H9 (cell line): ENCODE measurements around the gene ZFYVE19. TPM values are rescaled to one million over a fixed set of nuclear protein-coding genes. Genes with fewer than 3 reads are reported as not detected.

Experiments used
- DNase-seq: peaks from one replicate; pipeline ENCODE4 v3.0.0-alpha.2; 2017
- H2AFZ ChIP-seq: one replicate; pipeline ENCODE4 v1.6.1; 2013; ENCODE audit warnings: mild to moderate bottlenecking, low read length, control low read depth, moderate library complexity
- H2AK5ac ChIP-seq: 2 replicates; pipeline ENCODE4 v1.6.1; 2013; ENCODE audit warnings: low read length, control low read depth, mixed read lengths; ENCODE audit not compliant: insufficient read length
- H2BK120ac ChIP-seq: one replicate; pipeline ENCODE4 v1.6.1; 2013; ENCODE audit warnings: low read depth, mild to moderate bottlenecking, low read length, control low read depth, inconsistent platforms; ENCODE audit not compliant: poor library complexity, severe bottlenecking
- H2BK12ac ChIP-seq: 2 replicates; pipeline ENCODE4 v1.6.1; 2013; ENCODE audit warnings: low read length, control low read depth, mixed read lengths, low read depth; ENCODE audit not compliant: insufficient read length
- H2BK15ac ChIP-seq: 2 replicates; pipeline ENCODE4 v1.6.1; 2013; ENCODE audit warnings: low read depth, low read length, control low read depth
- H2BK20ac ChIP-seq: one replicate; pipeline ENCODE4 v1.6.1; 2013; ENCODE audit warnings: low read depth, mild to moderate bottlenecking, low read length, control low read depth, inconsistent platforms; ENCODE audit not compliant: poor library complexity, severe bottlenecking
- H2BK5ac ChIP-seq: 2 replicates; pipeline ENCODE4 v1.6.1; 2013; ENCODE audit warnings: low read length, control low read depth, mixed read lengths; ENCODE audit not compliant: insufficient read length
- H3K14ac ChIP-seq: 2 replicates; pipeline ENCODE4 v1.6.1; 2013; ENCODE audit warnings: low read length, control low read depth; ENCODE audit not compliant: insufficient read depth
- H3K18ac ChIP-seq: 2 replicates; pipeline ENCODE4 v1.6.1; 2013; ENCODE audit warnings: low read depth, mild to moderate bottlenecking, mixed read lengths, low read length, control low read depth; ENCODE audit not compliant: insufficient read length
- H3K23ac ChIP-seq: 2 replicates; pipeline ENCODE4 v1.6.1; 2013; ENCODE audit warnings: low read length, control low read depth, mixed read lengths, low read depth; ENCODE audit not compliant: insufficient read length
- H3K23me2 ChIP-seq: 2 replicates; pipeline ENCODE4 v1.6.1; 2013; ENCODE audit warnings: low read depth, mild to moderate bottlenecking, mixed read lengths, low read length, control low read depth; ENCODE audit not compliant: insufficient read length, poor library complexity, severe bottlenecking
- H3K27ac ChIP-seq: 2 replicates; pipeline ENCODE4 v1.5.1; 2013; ENCODE audit warnings: low read length, control low read depth, mixed read lengths, low read depth; ENCODE audit not compliant: insufficient read length
- H3K27me3 ChIP-seq: 2 replicates; pipeline ENCODE4 v1.6.1; 2013; ENCODE audit warnings: low read length, control low read depth, inconsistent platforms; ENCODE audit not compliant: insufficient read depth
- H3K4ac ChIP-seq: 2 replicates; pipeline ENCODE4 v1.6.1; 2013; ENCODE audit warnings: low read depth, mild to moderate bottlenecking, control low read depth, inconsistent platforms, low read length, moderate library complexity
- H3K4me1 ChIP-seq: 2 replicates; pipeline ENCODE4 v1.6.1; 2013; ENCODE audit warnings: low read length, control low read depth, inconsistent platforms; ENCODE audit not compliant: insufficient read depth
- H3K4me2 ChIP-seq: 2 replicates; pipeline ENCODE4 v1.6.1; 2013; ENCODE audit warnings: low read length, control low read depth, mixed read lengths; ENCODE audit not compliant: insufficient read length, insufficient read depth
- H3K56ac ChIP-seq: 2 replicates; pipeline ENCODE4 v1.6.1; 2013; ENCODE audit warnings: low read depth, mild to moderate bottlenecking, mixed read lengths, low read length, control low read depth; ENCODE audit not compliant: insufficient read length
- H3K79me1 ChIP-seq: 2 replicates; pipeline ENCODE4 v1.6.1; 2013; ENCODE audit warnings: low read depth, mild to moderate bottlenecking, moderate library complexity, low read length, control low read depth, inconsistent platforms; ENCODE audit not compliant: insufficient read depth, poor library complexity, severe bottlenecking
- H3K79me2 ChIP-seq: 2 replicates; pipeline ENCODE4 v1.6.1; 2013; ENCODE audit warnings: low read length, control low read depth, inconsistent platforms; ENCODE audit not compliant: insufficient read depth
- H3K9ac ChIP-seq: 2 replicates; pipeline ENCODE4 v1.6.1; 2013; ENCODE audit warnings: low read length, control low read depth, mixed read lengths; ENCODE audit not compliant: insufficient read length; ENCODE audit errors: extremely low read depth
- H3K9me3 ChIP-seq: one replicate; pipeline ENCODE4 v1.6.1; 2013; ENCODE audit warnings: low read depth, low read length, inconsistent platforms; ENCODE audit not compliant: control insufficient read depth
- H3T11ph ChIP-seq: one replicate; pipeline ENCODE4 v1.6.1; 2013; ENCODE audit warnings: mild to moderate bottlenecking, low read length, control low read depth, inconsistent platforms
- H4K20me1 ChIP-seq: one replicate; pipeline ENCODE4 v1.6.1; 2013; ENCODE audit not compliant: control insufficient read depth, insufficient read length, insufficient read depth
- H4K5ac ChIP-seq: 2 replicates; pipeline ENCODE4 v1.6.1; 2013; ENCODE audit warnings: low read depth, mild to moderate bottlenecking, mixed read lengths, low read length, control low read depth; ENCODE audit not compliant: insufficient read length
- H4K8ac ChIP-seq: replicated peaks from 2 replicates; pipeline ENCODE4 v1.6.1; 2013; ENCODE audit warnings: low read length, control low read depth, mixed read lengths, low read depth; ENCODE audit not compliant: insufficient read length
- H4K91ac ChIP-seq: 2 replicates; pipeline ENCODE4 v1.6.1; 2013; ENCODE audit warnings: low read depth, mild to moderate bottlenecking, moderate library complexity, mixed read lengths, low read length, control low read depth; ENCODE audit not compliant: insufficient read length
- H3K27ac Mint-ChIP-seq, 3 experiments: 2 replicates in 2 of 3; 3 replicates in 1 of 3; pipeline ENCODE4 v1.8.0; 2020 to 2021; ENCODE audit warnings: mixed read lengths in 3 of 3, mild to moderate bottlenecking in 1 of 3, moderate library complexity in 1 of 3
- H3K27me3 Mint-ChIP-seq: 2 replicates; pipeline ENCODE4 v1.8.0; 2021; ENCODE audit warnings: low read depth, mild to moderate bottlenecking, moderate library complexity, mixed read lengths
- H3K36me3 Mint-ChIP-seq, 3 experiments: 2 replicates in 2 of 3; 3 replicates in 1 of 3; pipeline ENCODE4 v1.8.0; 2020 to 2021; ENCODE audit warnings: low read depth in 3 of 3, mixed read lengths in 3 of 3; ENCODE audit not compliant: insufficient read depth in 1 of 3
- H3K4me1 Mint-ChIP-seq, 2 experiments: 2 replicates each; pipeline ENCODE4 v1.8.0; 2020; ENCODE audit warnings: mixed read lengths in 2 of 2
- H3K4me3 Mint-ChIP-seq, 2 experiments: 2 replicates in 1 of 2; 3 replicates in 1 of 2; pipeline ENCODE4 v1.8.0; 2020 to 2021; ENCODE audit warnings: mild to moderate bottlenecking in 2 of 2, mixed read lengths in 2 of 2, moderate library complexity in 1 of 2
- H3K9me3 Mint-ChIP-seq, 2 experiments: 2 replicates in 1 of 2; 3 replicates in 1 of 2; pipeline ENCODE4 v1.8.0; 2020; ENCODE audit warnings: mild to moderate bottlenecking in 2 of 2, mixed read lengths in 2 of 2, moderate library complexity in 1 of 2
- WGBS: extraction: QIAGEN DNeasy Blood & Tissue Kit; methylation state at CpG from one replicate; pipeline ENCODE4 v1.1.7; 2013; ENCODE audit warnings: missing lambda C conversion rate, low lambda C conversion rate, mixed read lengths; ENCODE audit not compliant: insufficient read length; ENCODE audit errors: extremely low coverage; 5-methylcytosine and 5-hydroxymethylcytosine counted together
- total RNA-seq: library from RNA; stranded (reverse); gene quantifications from 2 replicates; pipeline ENCODE4 v1.2.1, GENCODE V29; 2021
- TF ChIP-seq, protein P1 (sequence below): fragments of 200-600 bp; sonication (generic); conservative IDR thresholded peaks from 3 replicates; pipeline ENCODE4 v1.8.0; 2021; ENCODE audit warnings: antibody characterized with exemption, mild to moderate bottlenecking

The ZFYVE19 gene
- total RNA-seq, 1 experiment from 2014 or later: 11.3 TPM

DNA sequence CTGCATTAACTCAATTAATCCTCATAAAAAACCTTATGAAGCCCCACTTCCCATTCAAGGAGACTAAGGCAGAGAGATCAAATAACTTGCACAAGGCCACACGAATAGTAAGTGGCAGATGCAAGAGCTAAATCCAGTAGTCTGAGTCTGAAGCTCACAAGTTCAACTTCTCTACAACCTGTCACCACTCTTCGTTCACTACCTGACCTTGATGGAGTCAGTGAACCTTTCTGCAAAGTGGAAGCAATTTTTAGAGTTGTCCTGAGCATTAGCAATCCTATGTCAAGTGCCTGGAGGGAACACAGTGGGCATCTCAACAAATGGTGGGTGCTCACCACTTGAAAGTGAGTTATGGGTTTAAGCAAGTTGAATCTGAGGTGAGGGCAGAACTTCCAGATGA lies 34.9 kb downstream of the ZFYVE19 start:
- no peak overlapping the region for H3K18ac ChIP-seq
- no peak overlapping the region for H2BK5ac ChIP-seq
- no peak overlapping the region for H2BK15ac ChIP-seq
- H3K79me1 ChIP-seq: peaks cover 5% of the 10 kb centered on the region
- H3K4me2 ChIP-seq: no peak overlapping the region
- H4K5ac ChIP-seq: no peak overlapping the region
- no peak overlapping the region for H3K27ac ChIP-seq
- H3K4ac ChIP-seq: no peak overlapping the region
- H3K9ac ChIP-seq: no peak overlapping the region
- H3K56ac ChIP-seq: no peak overlapping the region
- H4K20me1 ChIP-seq: no peaks in the 10 kb centered on the region
- peaks cover 11% of the 10 kb centered on the region for H3K23me2 ChIP-seq
- H2AFZ ChIP-seq: no peak overlapping the region
- TF ChIP-seq, protein P1, sequence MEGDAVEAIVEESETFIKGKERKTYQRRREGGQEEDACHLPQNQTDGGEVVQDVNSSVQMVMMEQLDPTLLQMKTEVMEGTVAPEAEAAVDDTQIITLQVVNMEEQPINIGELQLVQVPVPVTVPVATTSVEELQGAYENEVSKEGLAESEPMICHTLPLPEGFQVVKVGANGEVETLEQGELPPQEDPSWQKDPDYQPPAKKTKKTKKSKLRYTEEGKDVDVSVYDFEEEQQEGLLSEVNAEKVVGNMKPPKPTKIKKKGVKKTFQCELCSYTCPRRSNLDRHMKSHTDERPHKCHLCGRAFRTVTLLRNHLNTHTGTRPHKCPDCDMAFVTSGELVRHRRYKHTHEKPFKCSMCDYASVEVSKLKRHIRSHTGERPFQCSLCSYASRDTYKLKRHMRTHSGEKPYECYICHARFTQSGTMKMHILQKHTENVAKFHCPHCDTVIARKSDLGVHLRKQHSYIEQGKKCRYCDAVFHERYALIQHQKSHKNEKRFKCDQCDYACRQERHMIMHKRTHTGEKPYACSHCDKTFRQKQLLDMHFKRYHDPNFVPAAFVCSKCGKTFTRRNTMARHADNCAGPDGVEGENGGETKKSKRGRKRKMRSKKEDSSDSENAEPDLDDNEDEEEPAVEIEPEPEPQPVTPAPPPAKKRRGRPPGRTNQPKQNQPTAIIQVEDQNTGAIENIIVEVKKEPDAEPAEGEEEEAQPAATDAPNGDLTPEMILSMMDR: no peak
- peaks cover 13% of the 10 kb centered on the region for H3K4me1 ChIP-seq
- no peak overlapping the region for H2BK12ac ChIP-seq
- no peak overlapping the region for H3K14ac ChIP-seq
- H2AK5ac ChIP-seq: no peak overlapping the region
- Mint-ChIP-seq H3K9me3 (no peaks in the 10 kb centered on the region), H3K27me3 (peaks cover 4% of the 10 kb centered on the region), H3K4me1 (peaks cover 25 to 26% of the 10 kb centered on the region in 2 experiments), H3K27ac (no peak overlapping the region), H3K4me3 (peak overlapping the region in 1 of 2 experiments; percentile 14; a peak in 1 of 5 replicates), H3K36me3 (peaks cover 8 to 15% (median 10%) of the 10 kb centered on the region in 3 experiments)
- no peak overlapping the region for H2BK20ac ChIP-seq
- no peaks in the 10 kb centered on the region for H3K27me3 ChIP-seq
- WGBS: no CpG with 5 or more reads among the region's 2 CpGs
- no peak for DNase-seq
- no peak overlapping the region for H2BK120ac ChIP-seq
- no peaks in the 10 kb centered on the region for H3K9me3 ChIP-seq
- H3K23ac ChIP-seq: no peak overlapping the region
- no peak overlapping the region for H4K91ac ChIP-seq
- H3K79me2 ChIP-seq: peaks cover 8% of the 10 kb centered on the region; the same call in 1 of the 2 replicates
- no peak overlapping the region for H4K8ac ChIP-seq
- no peak overlapping the region for H3T11ph ChIP-seq
